ENCODE measurements around the gene NKAIN4.

Gene NKAIN4

GRCh38 chr20:63274381-63275228, 20.3 kb upstream of the NKAIN4 start:
- DNase-seq: no peak

- no peak for DNase-seq
Measured at GRCh38 chr20:63273635-63274380, 19.5 kb upstream of the NKAIN4 start.

GRCh38 chr20:63273059-63273579, 18.9 kb upstream of the NKAIN4 start:
- no peak for DNase-seq

- peak in 55 of 56 donors; percentile 32 to 95 (median 80) for DNase-seq
Measured at GRCh38 chr20:63272105-63273058, 18.1 kb upstream of the NKAIN4 start, which contains the start of gene ARFGAP1. Gene ARFGAP1 (plus strand): TSS chr20:63272813. CDS start chr20:63275581, 2,768 bp downstream.

- DNase-seq: no peak
Measured at GRCh38 chr20:63270606-63271325, 16.5 kb upstream of the NKAIN4 start.

GRCh38 chr20:63269724-63270123, 15.5 kb upstream of the NKAIN4 start:
- no peak for DNase-seq

- peak in 13 of 56 donors; percentile 9 to 59 (median 30) for DNase-seq
Measured at GRCh38 chr20:63268671-63269439, 14.6 kb upstream of the NKAIN4 start.

GRCh38 chr20:63268256-63268655, 14.0 kb upstream of the NKAIN4 start:
- no peak for DNase-seq

GRCh38 chr20:63267691-63268090, 13.4 kb upstream of the NKAIN4 start:
- DNase-seq: no peak

GRCh38 chr20:63265891-63266515, 11.7 kb upstream of the NKAIN4 start:
- no peak for DNase-seq

- peak in 14 of 56 donors; percentile 5 to 49 (median 24) for DNase-seq
Measured at GRCh38 chr20:63264519-63264918, 10.3 kb upstream of the NKAIN4 start.

GRCh38 chr20:63264000-63264399, 9.7 kb upstream of the NKAIN4 start:
- no peak for DNase-seq

- DNase-seq: no peak
Measured at GRCh38 chr20:63262836-63263235, 8.6 kb upstream of the NKAIN4 start.

- no peak for DNase-seq
Measured at GRCh38 chr20:63261795-63262528, 7.7 kb upstream of the NKAIN4 start.

GRCh38 chr20:63261060-63261794, 7.0 kb upstream of the NKAIN4 start:
- DNase-seq: no peak

GRCh38 chr20:63260521-63260920, 6.3 kb upstream of the NKAIN4 start:
- no peak for DNase-seq

- DNase-seq: no peak
Measured at GRCh38 chr20:63259734-63260460, 5.6 kb upstream of the NKAIN4 start.
